NCI-H226 (cell line): ENCODE results near the gene CLCN1.

ENCODE experiments used
- DNase-seq: peaks from one replicate; pipeline ENCODE4 v3.0.0-alpha.2; 2015

CLCN1 gene

GRCh38 chr7:143296686-143297085, 19.2 kb upstream of the CLCN1 start:
- DNase-seq = no peak

GRCh38 chr7:143299346-143299745, 16.6 kb upstream of the CLCN1 start:
- DNase-seq = no peak

- no peak for DNase-seq
These were observed 16.1 kb upstream of the CLCN1 start for GRCh38 chr7:143299840-143300239.

- no peak for DNase-seq
These were observed 14.7 kb upstream of the CLCN1 start for GRCh38 chr7:143300959-143301935.

GRCh38 chr7:143303733-143304132, 12.2 kb upstream of the CLCN1 start:
- no peak for DNase-seq

GRCh38 chr7:143304938-143305337, 11.0 kb upstream of the CLCN1 start:
- DNase-seq = no peak

GRCh38 chr7:143305423-143306070, 10.4 kb upstream of the CLCN1 start:
- peak; percentile 18 for DNase-seq

GRCh38 chr7:143308632-143309031, 7.3 kb upstream of the CLCN1 start:
- no peak for DNase-seq

- DNase-seq = no peak
These were observed 1.8 kb upstream of the CLCN1 start for GRCh38 chr7:143314127-143314526.

- no peak for DNase-seq
These were observed 581 bp downstream of the CLCN1 start for GRCh38 chr7:143316492-143316891.

GRCh38 chr7:143318661-143319060, 2.8 kb downstream of the CLCN1 start:
- DNase-seq = no peak

- DNase-seq = peak; percentile 6
These were observed 4.7 kb downstream of the CLCN1 start for GRCh38 chr7:143320620-143321019.

- no peak for DNase-seq
These were observed 5.3 kb downstream of the CLCN1 start for GRCh38 chr7:143321242-143321641.

- no peak for DNase-seq
These were observed 5.8 kb downstream of the CLCN1 start for GRCh38 chr7:143321734-143322133.

GRCh38 chr7:143322760-143323633, 7.1 kb downstream of the CLCN1 start:
- no peak for DNase-seq

GRCh38 chr7:143323653-143324052, 7.7 kb downstream of the CLCN1 start:
- no peak for DNase-seq

GRCh38 chr7:143325240-143325639, 9.3 kb downstream of the CLCN1 start:
- no peak for DNase-seq

- no peak for DNase-seq
These were observed 12.0 kb downstream of the CLCN1 start for GRCh38 chr7:143327903-143328302.

GRCh38 chr7:143329471-143330170, 13.7 kb downstream of the CLCN1 start:
- no peak for DNase-seq

GRCh38 chr7:143331179-143331801, 15.4 kb downstream of the CLCN1 start:
- DNase-seq = peak; percentile 91

- DNase-seq = no peak
These were observed 18.3 kb downstream of the CLCN1 start for GRCh38 chr7:143334244-143334643.

GRCh38 chr7:143337216-143337615, 21.3 kb downstream of the CLCN1 start:
- DNase-seq = no peak
